GM19043 (cell line): ENCODE measurements around the gene SP140L.
"Not testable (repeated sequence)": the region's sequence is repeated elsewhere in the genome, so short reads cannot be mapped to it uniquely, and the experiment has no call there.

Experiments
- ATAC-seq: cut with Tn5 transposase; IDR thresholded peaks from one replicate; pipeline ENCODE4 v1.9.1; 2021; ENCODE audit warnings: low read depth; ENCODE audit not compliant: unreplicated experiment

SP140L gene

GRCh38 chr2:230358305-230358704, 31.3 kb downstream of the SP140L start:
- ATAC-seq, result no peak

- no peak for ATAC-seq
Observed at GRCh38 chr2:230360028-230360427, 33.0 kb downstream of the SP140L start.

- peak; percentile 57 for ATAC-seq
Observed at GRCh38 chr2:230362030-230362691, 35.2 kb downstream of the SP140L start.

- ATAC-seq, result no peak
Observed at GRCh38 chr2:230382108-230382507, 55.1 kb downstream of the SP140L start.

- ATAC-seq, result no peak
Observed at GRCh38 chr2:230383453-230383852, 56.5 kb downstream of the SP140L start.

- no peak for ATAC-seq
Observed at GRCh38 chr2:230384986-230385385, 58.0 kb downstream of the SP140L start.

- ATAC-seq, result no peak
Observed at GRCh38 chr2:230394301-230394700, 67.3 kb downstream of the SP140L start.

GRCh38 chr2:230398698-230399097, 71.7 kb downstream of the SP140L start:
- not testable (repeated sequence) for ATAC-seq

- no peak for ATAC-seq
Observed at GRCh38 chr2:230400041-230400440, 73.0 kb downstream of the SP140L start.

GRCh38 chr2:230400454-230400853, 73.5 kb downstream of the SP140L start:
- ATAC-seq, result no peak

GRCh38 chr2:230401026-230401425, 74.0 kb downstream of the SP140L start:
- not testable (repeated sequence) for ATAC-seq

GRCh38 chr2:230403746-230404145, 76.8 kb downstream of the SP140L start:
- no peak for ATAC-seq

GRCh38 chr2:230405824-230406223, 78.8 kb downstream of the SP140L start:
- no peak for ATAC-seq

- no peak for ATAC-seq
Observed at GRCh38 chr2:230408244-230408842, 81.3 kb downstream of the SP140L start.

GRCh38 chr2:230409316-230409715, 82.3 kb downstream of the SP140L start:
- ATAC-seq, result not testable (repeated sequence)

GRCh38 chr2:230410263-230410662, 83.3 kb downstream of the SP140L start:
- no peak for ATAC-seq

- no peak for ATAC-seq
Observed at GRCh38 chr2:230410861-230411569, 84.0 kb downstream of the SP140L start.

GRCh38 chr2:230411570-230412370, 84.8 kb downstream of the SP140L start:
- ATAC-seq, result peak; percentile 39

GRCh38 chr2:230412371-230412711, 85.3 kb downstream of the SP140L start:
- peak; percentile 1 for ATAC-seq

- ATAC-seq, result no peak
Observed at GRCh38 chr2:230412846-230413245, 85.9 kb downstream of the SP140L start.

GRCh38 chr2:230413479-230413878, 86.5 kb downstream of the SP140L start:
- no peak for ATAC-seq
